Neural progenitor cell (in vitro differentiated cells): ENCODE results near the gene RNF2. TPM values are rescaled to one million over a fixed set of nuclear protein-coding genes. Genes with fewer than 3 reads are reported as not detected.

Experiments
- DNase-seq: peaks from one replicate; pipeline ENCODE4 v3.0.0-alpha.2; 2016; ENCODE audit warnings: low spot score
- H2AFZ ChIP-seq: fragments of 200-600 bp; sonication (generic); replicated peaks from 2 replicates; pipeline ENCODE4 v1.6.1; 2016; ENCODE audit warnings: antibody characterized with exemption
- H3F3A ChIP-seq: fragments of 200-600 bp; sonication (generic); 2 replicates; pipeline ENCODE4 v1.6.1; 2016; ENCODE audit warnings: antibody characterized with exemption, low read depth
- H3K27ac ChIP-seq: fragments of 200-600 bp; sonication (generic); 2 replicates; pipeline ENCODE4 v1.5.1; 2016; ENCODE audit warnings: mild to moderate bottlenecking
- H3K27me3 ChIP-seq: fragments of 200-600 bp; sonication (generic); 2 replicates; pipeline ENCODE4 v1.6.1; 2016; ENCODE audit warnings: mild to moderate bottlenecking, moderate library complexity
- H3K36me3 ChIP-seq: fragments of 200-600 bp; sonication (generic); 2 replicates; pipeline ENCODE4 v1.5.1; 2016
- H3K4me1 ChIP-seq: fragments of 200-600 bp; sonication (generic); 2 replicates; pipeline ENCODE4 v1.6.1; 2016; ENCODE audit warnings: mixed run types
- H3K4me2 ChIP-seq: fragments of 200-600 bp; sonication (generic); 2 replicates; pipeline ENCODE4 v1.6.1; 2016
- H3K4me3 ChIP-seq: fragments of 200-600 bp; sonication (generic); 2 replicates; pipeline ENCODE4 v1.5.1; 2016
- H3K79me2 ChIP-seq: fragments of 200-600 bp; sonication (generic); 2 replicates; pipeline ENCODE4 v1.6.1; 2016; ENCODE audit warnings: low read depth
- H3K9ac ChIP-seq: fragments of 200-600 bp; sonication (generic); 2 replicates; pipeline ENCODE4 v1.6.1; 2016
- H3K9me3 ChIP-seq: fragments of 200-600 bp; sonication (generic); 2 replicates; pipeline ENCODE4 v1.5.1; 2016; ENCODE audit warnings: low read depth
- H4K20me1 ChIP-seq: fragments of 200-600 bp; sonication (generic); 2 replicates; pipeline ENCODE4 v1.6.1; 2016; ENCODE audit warnings: low read depth
- H3K27ac Mint-ChIP-seq: 3 replicates; pipeline ENCODE4 v1.8.0; 2021; ENCODE audit warnings: mixed read lengths
- H3K27me3 Mint-ChIP-seq: 2 replicates; pipeline ENCODE4 v1.8.0; 2022; ENCODE audit warnings: low read depth, mild to moderate bottlenecking, inconsistent platforms, moderate library complexity, mixed read lengths; ENCODE audit not compliant: insufficient read depth
- H3K36me3 Mint-ChIP-seq: 3 replicates; pipeline ENCODE4 v1.8.0; 2021; ENCODE audit warnings: mixed read lengths
- H3K4me1 Mint-ChIP-seq: 3 replicates; pipeline ENCODE4 v1.8.0; 2021; ENCODE audit warnings: mixed read lengths
- H3K4me3 Mint-ChIP-seq: 3 replicates; pipeline ENCODE4 v1.8.0; 2021; ENCODE audit warnings: mild to moderate bottlenecking, moderate library complexity, mixed read lengths
- H3K9me3 Mint-ChIP-seq: 3 replicates; pipeline ENCODE4 v1.8.0; 2020; ENCODE audit warnings: mixed read lengths
- CTCF ChIP-seq: fragments of 200-600 bp; sonication (generic); IDR thresholded peaks from 2 replicates; pipeline ENCODE4 v1.5.1; 2017; ENCODE audit warnings: antibody characterized with exemption, mild to moderate bottlenecking
- EZH2 ChIP-seq: fragments of 200-600 bp; sonication (generic); IDR thresholded peaks from 2 replicates; pipeline ENCODE4 v1.6.1; 2017; ENCODE audit warnings: antibody characterized with exemption, mild to moderate bottlenecking, moderate library complexity
- EZH2phosphoT487 ChIP-seq: fragments of 200-600 bp; sonication (generic); IDR thresholded peaks from 2 replicates; pipeline ENCODE4 v1.6.1; 2017; ENCODE audit warnings: antibody characterized with exemption
- total RNA-seq: library from RNA; depleted of rRNA; stranded (reverse); fragments of >200 nt; gene quantifications from 2 replicates; pipeline ENCODE4 v1.2.3, GENCODE V29; 2015; ENCODE audit warnings: low replicate concordance

The RNF2 gene
- total RNA-seq, 1 donor from 2014 or later, result 81.2 TPM

- TF ChIP-seq CTCF (no peak), EZH2phosphoT487 (no peak), EZH2 (no peak)
- H2AFZ ChIP-seq, result no peak overlapping the region
- no peaks in the 10 kb centered on the region for H3K4me1 ChIP-seq
- H3K36me3 ChIP-seq, result peaks cover 4% of the 10 kb centered on the region
- H3K27me3 Mint-ChIP-seq, result peaks cover 2% of the 10 kb centered on the region
- no peak overlapping the region for H3K27ac ChIP-seq
- peaks cover 12% of the 10 kb centered on the region for H3K36me3 Mint-ChIP-seq
- no peaks in the 10 kb centered on the region for H3K4me1 Mint-ChIP-seq
- no peaks in the 10 kb centered on the region for H3F3A ChIP-seq
- H3K27ac Mint-ChIP-seq, result no peak overlapping the region
- peaks cover 21% of the 10 kb centered on the region for H3K9me3 Mint-ChIP-seq
- no peak overlapping the region for H3K4me3 ChIP-seq
- no peaks in the 10 kb centered on the region for H3K27me3 ChIP-seq
- H3K9ac ChIP-seq, result no peak overlapping the region
- no peak overlapping the region for H3K4me3 Mint-ChIP-seq
- no peaks in the 10 kb centered on the region for H3K79me2 ChIP-seq
- no peaks in the 10 kb centered on the region for H4K20me1 ChIP-seq
- H3K4me2 ChIP-seq, result no peak overlapping the region
- peaks cover 6% of the 10 kb centered on the region for H3K9me3 ChIP-seq
- DNase-seq, result no peak
Measured at GRCh38 chr1:185111873-185112272, 66.5 kb downstream of the RNF2 start.

GRCh38 chr1:185112356-185112755 lies 67.0 kb downstream of the RNF2 start:
- H3K27me3 ChIP-seq, result no peaks in the 10 kb centered on the region
- Mint-ChIP-seq H3K36me3 (peaks cover 10% of the 10 kb centered on the region), H3K4me3 (no peak overlapping the region), H3K27me3 (peaks cover 2% of the 10 kb centered on the region), H3K27ac (no peak overlapping the region), H3K9me3 (peaks cover 18% of the 10 kb centered on the region), H3K4me1 (no peaks in the 10 kb centered on the region)
- no peak overlapping the region for H3K4me3 ChIP-seq
- no peak overlapping the region for H3K27ac ChIP-seq
- H3K4me1 ChIP-seq, result no peaks in the 10 kb centered on the region
- H3K36me3 ChIP-seq, result peaks cover 4% of the 10 kb centered on the region
- H3K79me2 ChIP-seq, result no peaks in the 10 kb centered on the region
- TF ChIP-seq CTCF, result no peak
- no peak for TF ChIP-seq EZH2phosphoT487
- no peak for TF ChIP-seq EZH2
- no peak for DNase-seq
- no peak overlapping the region for H2AFZ ChIP-seq
- no peaks in the 10 kb centered on the region for H3F3A ChIP-seq
- no peak overlapping the region for H3K4me2 ChIP-seq
- H3K9me3 ChIP-seq, result peaks cover 6% of the 10 kb centered on the region
- no peaks in the 10 kb centered on the region for H4K20me1 ChIP-seq
- H3K9ac ChIP-seq, result no peak overlapping the region

GRCh38 chr1:185129708-185130107 lies 84.3 kb downstream of the RNF2 start:
- Mint-ChIP-seq H3K4me3 (no peak overlapping the region), H3K9me3 (peaks cover 10% of the 10 kb centered on the region), H3K27ac (no peak overlapping the region), H3K36me3 (peaks cover 32% of the 10 kb centered on the region), H3K4me1 (no peaks in the 10 kb centered on the region), H3K27me3 (no peaks in the 10 kb centered on the region)
- peaks cover 23% of the 10 kb centered on the region for H3K36me3 ChIP-seq
- H3K4me2 ChIP-seq, result no peak overlapping the region
- H4K20me1 ChIP-seq, result no peaks in the 10 kb centered on the region
- DNase-seq, result no peak
- H3K9me3 ChIP-seq, result no peaks in the 10 kb centered on the region
- TF ChIP-seq CTCF (no peak), EZH2phosphoT487 (no peak)
- no peaks in the 10 kb centered on the region for H3K79me2 ChIP-seq
- no peaks in the 10 kb centered on the region for H3K4me1 ChIP-seq
- H3K4me3 ChIP-seq, result no peak overlapping the region
- H3K27ac ChIP-seq, result no peak overlapping the region
- H2AFZ ChIP-seq, result no peak overlapping the region
- no peak overlapping the region for H3K9ac ChIP-seq
- H3F3A ChIP-seq, result no peaks in the 10 kb centered on the region
- no peaks in the 10 kb centered on the region for H3K27me3 ChIP-seq

- H3K27me3 ChIP-seq, result no peaks in the 10 kb centered on the region
- no peak overlapping the region for H3K9ac ChIP-seq
- no peak overlapping the region for H3K27ac Mint-ChIP-seq
- H3K79me2 ChIP-seq, result no peaks in the 10 kb centered on the region
- H3K4me3 Mint-ChIP-seq, result no peak overlapping the region
- TF ChIP-seq EZH2phosphoT487, result no peak
- TF ChIP-seq EZH2, result no peak
- no peak for TF ChIP-seq CTCF
- H3K36me3 ChIP-seq, result peaks cover 13% of the 10 kb centered on the region
- H2AFZ ChIP-seq, result no peak overlapping the region
- no peak overlapping the region for H3K27ac ChIP-seq
- H4K20me1 ChIP-seq, result no peaks in the 10 kb centered on the region
- no peaks in the 10 kb centered on the region for H3K27me3 Mint-ChIP-seq
- H3K4me1 ChIP-seq, result no peaks in the 10 kb centered on the region
- DNase-seq, result no peak
- no peaks in the 10 kb centered on the region for H3K9me3 ChIP-seq
- peaks cover 31% of the 10 kb centered on the region for H3K36me3 Mint-ChIP-seq
- H3K9me3 Mint-ChIP-seq, result peaks cover 10% of the 10 kb centered on the region
- H3K4me3 ChIP-seq, result no peak overlapping the region
- H3K4me2 ChIP-seq, result no peak overlapping the region
- H3F3A ChIP-seq, result no peaks in the 10 kb centered on the region
- H3K4me1 Mint-ChIP-seq, result no peaks in the 10 kb centered on the region
Measured at GRCh38 chr1:185132534-185132933, 87.2 kb downstream of the RNF2 start.
